Measurements from ENCODE around the gene PCBP3.

Gene PCBP3

DNA sequence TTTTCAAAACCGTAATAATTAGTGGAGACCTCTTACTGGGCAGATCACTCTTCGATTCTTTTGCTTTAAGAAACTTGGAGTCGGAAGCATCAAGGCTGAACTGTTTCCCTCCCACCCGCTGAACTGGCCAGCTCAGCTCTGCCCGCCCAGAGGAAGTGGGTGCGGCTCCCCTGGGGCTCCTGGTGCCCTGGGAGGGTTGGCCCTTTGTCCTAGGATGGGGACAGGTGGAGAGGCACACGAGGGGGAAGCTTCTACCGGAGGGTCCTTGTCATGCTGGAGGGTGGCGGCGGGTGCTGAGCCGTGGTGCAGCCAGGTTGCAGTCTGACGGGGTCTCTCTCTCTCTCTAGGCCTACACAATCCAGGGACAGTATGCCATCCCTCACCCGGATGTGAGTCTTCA is 273.7 kb downstream of the PCBP3 start:
- no peaks in the 10 kb centered on the region for H3K9me3 Mint-ChIP-seq
- H3K27me3 Mint-ChIP-seq: no peaks in the 10 kb centered on the region
- no peak overlapping the region for H3K4me3 Mint-ChIP-seq
- H3K36me3 Mint-ChIP-seq: no peaks in the 10 kb centered on the region
- H3K27ac Mint-ChIP-seq: no peak overlapping the region
- no peaks in the 10 kb centered on the region for H3K4me1 Mint-ChIP-seq
- DNase-seq (ENCODE audit: low spot score in 2 of 2) (no peak), ATAC-seq (ENCODE audit: low read depth) (no peak)

DNA sequence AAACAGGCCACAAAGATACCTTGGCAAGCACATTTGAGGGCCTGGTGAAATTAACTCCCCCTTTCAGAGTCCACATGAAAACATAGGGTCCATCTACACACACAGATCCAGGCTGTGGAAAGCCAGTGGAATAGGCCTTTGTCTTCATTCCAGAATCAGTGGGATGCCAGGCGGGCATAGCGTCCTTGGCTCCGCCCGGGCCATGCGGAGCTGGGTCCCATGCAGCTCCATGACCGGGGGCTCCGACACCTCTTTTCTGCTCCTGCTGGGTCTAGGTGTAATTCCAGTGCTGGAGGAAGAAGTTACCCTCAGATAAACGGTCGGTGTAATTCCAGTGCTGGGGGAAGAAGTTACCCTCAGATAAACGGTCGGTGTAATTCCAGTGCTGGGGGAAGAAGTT is 274.5 kb downstream of the PCBP3 start:
- H3K27me3 Mint-ChIP-seq: no peaks in the 10 kb centered on the region
- no peak for ATAC-seq (ENCODE audit: low read depth)

DNA sequence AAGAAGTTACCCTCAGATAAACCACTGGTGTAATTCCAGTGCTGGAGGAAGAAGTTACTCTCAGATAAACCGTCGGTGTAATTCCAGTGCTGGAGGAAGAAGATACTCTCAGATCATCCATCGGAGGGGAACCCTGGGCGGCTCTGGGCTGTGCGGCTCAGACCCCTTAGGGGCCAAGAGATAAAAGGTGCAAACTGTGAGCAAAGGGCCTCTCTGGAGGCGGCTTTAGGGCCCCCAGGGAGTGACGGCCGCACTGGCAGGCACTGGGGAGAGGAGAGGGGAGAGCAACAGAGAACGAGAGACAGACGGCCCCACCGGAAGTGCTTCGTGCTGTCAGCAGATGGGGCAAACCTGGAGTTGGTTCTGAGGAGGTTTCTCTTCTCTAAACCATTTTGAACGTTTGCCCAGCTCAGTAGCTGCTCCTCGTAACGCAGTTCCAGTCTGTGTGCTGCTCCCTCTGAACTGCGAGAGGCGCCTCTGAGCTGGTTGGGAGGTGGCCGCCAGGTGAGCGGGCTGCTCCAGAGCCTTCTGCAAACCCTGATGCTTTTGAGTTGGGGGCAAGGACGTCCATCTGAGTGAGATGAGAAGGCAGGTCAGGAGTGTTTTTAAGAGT is 275.4 kb downstream of the PCBP3 start:
- Mint-ChIP-seq H3K27ac (no peak overlapping the region), H3K9me3 (no peaks in the 10 kb centered on the region), H3K4me3 (no peak overlapping the region), H3K36me3 (no peaks in the 10 kb centered on the region), H3K4me1 (peaks cover 2% of the 10 kb centered on the region), H3K27me3 (no peaks in the 10 kb centered on the region)
- DNase-seq (ENCODE audit: low spot score in 2 of 2) (no peak), ATAC-seq (ENCODE audit: low read depth) (no peak)

More for the DNA sequence above, 274.5 kb downstream of the PCBP3 start:
- Mint-ChIP-seq H3K9me3 (no peaks in the 10 kb centered on the region), H3K36me3 (no peaks in the 10 kb centered on the region), H3K27ac (no peak overlapping the region), H3K4me1 (peaks cover under 1% of the 10 kb centered on the region), H3K4me3 (no peak overlapping the region)
- no peak for DNase-seq (ENCODE audit: low spot score in 2 of 2)

DNA sequence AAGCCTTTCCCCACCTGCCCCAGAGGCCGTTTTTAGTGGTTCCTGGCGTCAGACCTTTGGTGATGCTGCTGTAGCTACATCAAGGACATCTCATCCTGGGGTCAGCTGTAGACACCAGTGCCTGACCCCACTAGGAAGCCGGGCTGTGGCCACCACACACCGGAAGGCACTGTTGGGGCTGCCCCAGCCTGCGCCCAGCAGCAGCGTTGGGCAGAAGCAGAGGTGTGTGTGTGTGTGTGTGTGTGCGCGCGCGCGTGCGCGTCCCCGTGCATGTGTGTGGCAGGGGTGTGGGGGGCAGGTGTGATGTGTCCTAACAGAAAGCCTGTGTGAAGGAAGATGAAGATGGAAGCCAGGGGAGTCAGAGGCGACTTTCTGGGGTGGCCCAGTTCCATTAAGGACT is 276.1 kb downstream of the PCBP3 start:
- peaks cover 2% of the 10 kb centered on the region for H3K4me1 Mint-ChIP-seq
- ATAC-seq (ENCODE audit: low read depth) (no peak), DNase-seq (ENCODE audit: low spot score in 2 of 2) (no peak)
- no peaks in the 10 kb centered on the region for H3K9me3 Mint-ChIP-seq
- no peaks in the 10 kb centered on the region for H3K36me3 Mint-ChIP-seq
- H3K27ac Mint-ChIP-seq: no peak overlapping the region
- H3K4me3 Mint-ChIP-seq: no peak overlapping the region
- no peaks in the 10 kb centered on the region for H3K27me3 Mint-ChIP-seq

- ATAC-seq (ENCODE audit: low read depth): no peak
- DNase-seq (ENCODE audit: low spot score in 2 of 2): no peak
- Mint-ChIP-seq H3K27me3 (no peaks in the 10 kb centered on the region), H3K36me3 (no peaks in the 10 kb centered on the region), H3K9me3 (no peaks in the 10 kb centered on the region), H3K27ac (no peak overlapping the region), H3K4me1 (peaks cover 2% of the 10 kb centered on the region), H3K4me3 (no peak overlapping the region)
These were observed 277.5 kb downstream of the PCBP3 start for GRCh38 chr21:45920824-45921600.

DNA sequence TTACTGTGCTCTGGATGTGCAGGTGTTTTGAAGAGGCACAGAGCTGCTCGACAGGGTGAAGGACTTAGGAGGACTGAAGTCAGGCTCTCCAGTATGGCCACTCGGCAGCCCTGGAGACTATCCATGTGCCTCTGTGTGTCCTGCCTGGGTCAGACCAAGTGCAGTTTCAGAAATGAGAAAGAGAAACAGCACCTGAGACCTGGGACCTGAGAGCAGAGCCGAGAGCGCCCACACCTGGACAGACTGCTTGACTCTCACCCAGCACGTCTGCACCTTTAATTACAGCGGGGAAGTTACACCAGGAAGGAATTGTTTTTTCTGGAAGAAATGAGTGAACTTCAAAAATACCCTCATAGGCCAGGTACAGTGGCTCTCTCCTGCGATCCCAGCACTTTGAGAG is 278.4 kb downstream of the PCBP3 start:
- H3K27me3 Mint-ChIP-seq: no peaks in the 10 kb centered on the region
- peaks cover 2% of the 10 kb centered on the region for H3K4me1 Mint-ChIP-seq
- ATAC-seq (ENCODE audit: low read depth): no peak
- H3K36me3 Mint-ChIP-seq: no peaks in the 10 kb centered on the region
- H3K27ac Mint-ChIP-seq: no peak overlapping the region
- no peak overlapping the region for H3K4me3 Mint-ChIP-seq
- DNase-seq (ENCODE audit: low spot score in 2 of 2): no peak
- no peaks in the 10 kb centered on the region for H3K9me3 Mint-ChIP-seq

GRCh38 chr21:45922648-45923047 is 279.1 kb downstream of the PCBP3 start:
- Mint-ChIP-seq H3K27ac (no peak overlapping the region), H3K4me1 (peaks cover 2% of the 10 kb centered on the region), H3K4me3 (no peak overlapping the region), H3K36me3 (no peaks in the 10 kb centered on the region), H3K9me3 (no peaks in the 10 kb centered on the region), H3K27me3 (no peaks in the 10 kb centered on the region)
- DNase-seq (ENCODE audit: low spot score in 2 of 2) (no peak), ATAC-seq (ENCODE audit: low read depth) (no peak)

DNA sequence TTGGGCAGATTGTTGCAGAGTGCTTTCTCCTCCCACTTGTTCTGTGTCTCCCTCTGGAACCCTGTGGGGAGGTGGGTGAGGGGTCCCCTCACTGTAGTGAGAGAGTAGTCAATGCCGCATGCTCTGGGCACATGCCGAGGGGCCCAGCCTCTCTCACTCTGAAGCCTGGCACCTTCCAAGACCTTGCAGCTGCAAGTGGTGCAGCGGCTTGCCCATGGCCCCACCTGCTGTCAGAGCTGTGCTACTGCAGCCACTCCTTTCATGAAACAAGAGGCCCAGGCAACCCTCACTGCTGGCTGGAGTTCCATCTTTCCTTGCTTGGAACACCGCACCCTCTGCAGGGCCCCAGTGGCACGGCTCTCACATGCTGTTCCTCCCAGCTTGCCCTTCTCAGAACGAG is 279.6 kb downstream of the PCBP3 start:
- DNase-seq (ENCODE audit: low spot score in 2 of 2): peak; percentile 42 to 59
- Mint-ChIP-seq H3K9me3 (no peaks in the 10 kb centered on the region), H3K4me3 (no peak overlapping the region), H3K4me1 (peaks cover 2% of the 10 kb centered on the region), H3K36me3 (no peaks in the 10 kb centered on the region), H3K27ac (no peak overlapping the region), H3K27me3 (no peaks in the 10 kb centered on the region)
- peak; percentile 67 for ATAC-seq (ENCODE audit: low read depth)

GRCh38 chr21:45926281-45926680 is 282.8 kb downstream of the PCBP3 start:
- no peak for ATAC-seq (ENCODE audit: low read depth)
- Mint-ChIP-seq H3K9me3 (no peaks in the 10 kb centered on the region), H3K36me3 (no peaks in the 10 kb centered on the region), H3K27me3 (peaks cover 3% of the 10 kb centered on the region), H3K4me3 (no peak overlapping the region), H3K27ac (no peak overlapping the region), H3K4me1 (peaks cover 2% of the 10 kb centered on the region)
- no peak for DNase-seq (ENCODE audit: low spot score in 2 of 2)

- Mint-ChIP-seq H3K4me3 (no peak overlapping the region), H3K27ac (no peak overlapping the region), H3K36me3 (no peaks in the 10 kb centered on the region), H3K27me3 (peaks cover 3% of the 10 kb centered on the region), H3K4me1 (peaks cover 2% of the 10 kb centered on the region), H3K9me3 (no peaks in the 10 kb centered on the region)
- ATAC-seq (ENCODE audit: low read depth) (no peak), DNase-seq (ENCODE audit: low spot score in 2 of 2) (no peak)
These were observed 283.5 kb downstream of the PCBP3 start for GRCh38 chr21:45927032-45927431.

DNA sequence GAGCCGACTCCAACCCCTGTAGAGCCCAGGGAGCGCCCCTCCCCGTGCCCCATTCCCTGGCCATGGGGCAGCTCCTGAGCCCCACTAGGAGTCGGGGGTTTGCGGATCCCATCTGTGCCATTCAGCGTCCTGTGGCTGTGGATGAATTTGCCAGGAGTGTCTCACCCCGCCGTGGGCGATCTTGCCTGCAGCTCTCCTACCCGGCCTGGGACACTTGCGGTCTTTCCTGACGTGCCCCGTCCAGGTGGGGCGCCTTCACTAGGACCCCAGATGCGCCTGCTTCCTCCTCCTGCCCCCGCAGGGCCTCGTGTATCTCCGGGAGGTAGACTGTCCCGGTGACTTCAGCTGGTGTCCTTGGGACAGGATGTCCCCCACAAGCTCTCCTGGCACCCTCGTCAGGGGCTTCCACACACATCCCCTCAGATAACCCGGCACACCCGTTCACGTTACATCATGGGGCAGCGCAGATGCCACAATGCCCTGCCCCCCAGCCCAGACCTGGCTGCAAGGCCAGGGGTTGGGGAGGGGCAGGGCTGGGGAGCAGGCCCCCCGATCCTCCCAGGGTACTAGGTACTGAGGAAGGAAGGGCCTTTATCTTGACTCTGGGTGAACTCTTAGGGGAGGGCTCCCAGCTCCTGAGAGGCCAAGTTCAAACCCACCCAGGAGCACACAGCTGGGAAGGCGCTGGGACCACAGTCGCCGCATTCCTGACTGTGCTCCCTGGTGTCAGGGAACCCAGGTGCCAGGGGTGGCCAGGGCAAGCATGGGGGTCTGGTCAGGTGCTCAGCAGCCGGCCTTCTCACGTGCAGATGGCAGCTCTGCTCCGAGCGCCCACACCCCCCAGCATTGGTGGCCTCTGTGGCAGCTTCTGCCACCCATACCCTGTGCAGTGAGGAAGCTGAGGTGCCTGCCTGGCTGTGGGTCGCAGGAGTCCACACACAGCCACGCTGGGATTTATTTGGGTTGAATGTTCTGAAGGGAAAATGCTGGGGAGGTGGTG is 284.6 kb downstream of the PCBP3 start:
- no peak overlapping the region for H3K4me3 Mint-ChIP-seq

DNA sequence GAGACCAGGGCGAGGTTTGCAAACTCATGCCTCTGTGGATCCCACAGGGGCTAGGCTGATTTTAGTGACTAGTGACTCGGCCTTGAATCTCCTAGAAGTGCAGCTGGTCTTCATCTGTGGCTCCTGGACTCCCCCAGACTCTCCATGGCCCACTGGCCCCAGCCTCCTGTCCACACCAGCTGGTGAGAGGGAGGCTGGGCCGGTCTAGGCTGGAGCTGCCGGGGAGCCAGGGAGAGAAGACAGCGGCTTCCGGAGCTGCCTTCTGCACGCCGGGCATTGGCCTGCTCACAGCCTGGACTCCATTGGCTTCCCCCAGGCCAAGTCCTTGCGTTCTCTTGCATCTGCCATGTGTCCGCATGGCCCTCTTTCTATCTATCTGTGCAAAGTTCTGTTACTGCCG is 285.9 kb downstream of the PCBP3 start:
- Mint-ChIP-seq H3K9me3 (no peaks in the 10 kb centered on the region), H3K4me1 (no peaks in the 10 kb centered on the region), H3K27ac (no peak overlapping the region), H3K4me3 (no peak overlapping the region), H3K27me3 (peaks cover 8% of the 10 kb centered on the region), H3K36me3 (no peaks in the 10 kb centered on the region)
- ATAC-seq (ENCODE audit: low read depth) (no peak), DNase-seq (ENCODE audit: low spot score in 2 of 2) (no peak)

More for the DNA sequence above, 284.6 kb downstream of the PCBP3 start:
- DNase-seq (ENCODE audit: low spot score in 2 of 2) (no peak), ATAC-seq (ENCODE audit: low read depth) (no peak)
- Mint-ChIP-seq H3K27me3 (peaks cover 6% of the 10 kb centered on the region), H3K36me3 (no peaks in the 10 kb centered on the region), H3K4me1 (peaks cover under 1% of the 10 kb centered on the region), H3K27ac (no peak overlapping the region), H3K9me3 (no peaks in the 10 kb centered on the region)

DNA sequence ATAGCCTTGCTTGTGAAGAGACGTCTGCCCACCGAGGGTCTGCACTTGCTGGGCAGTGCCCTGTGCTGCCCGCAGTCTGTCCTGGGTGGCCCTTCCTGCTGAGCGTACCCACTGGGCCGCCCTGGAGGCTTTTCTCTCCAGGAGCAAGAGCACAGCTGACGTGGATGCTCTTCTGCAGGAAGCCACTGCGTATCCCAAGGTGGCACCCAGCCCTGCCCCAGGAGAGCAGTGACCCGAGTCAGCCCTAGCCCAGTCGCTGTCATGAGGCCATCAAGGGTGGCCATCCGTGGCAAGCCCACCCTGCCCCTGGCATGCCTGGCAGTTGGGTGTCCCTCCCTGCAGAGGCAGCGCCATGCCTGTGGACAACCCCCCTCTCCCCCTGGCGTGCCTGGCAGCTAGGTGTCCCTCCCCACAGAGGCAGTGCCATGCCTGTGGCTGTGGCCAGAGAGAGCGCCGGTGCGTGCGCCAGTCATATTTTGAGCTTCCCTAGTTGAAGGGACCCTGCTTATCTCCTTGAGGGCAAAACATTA is 286.8 kb downstream of the PCBP3 start:
- ATAC-seq (ENCODE audit: low read depth) (no peak), DNase-seq (ENCODE audit: low spot score in 2 of 2) (no peak)
- Mint-ChIP-seq H3K9me3 (no peaks in the 10 kb centered on the region), H3K36me3 (no peaks in the 10 kb centered on the region), H3K27ac (no peak overlapping the region), H3K4me3 (no peak overlapping the region), H3K27me3 (peaks cover 8% of the 10 kb centered on the region), H3K4me1 (no peaks in the 10 kb centered on the region)

- Mint-ChIP-seq H3K9me3 (no peaks in the 10 kb centered on the region), H3K36me3 (no peaks in the 10 kb centered on the region), H3K4me3 (no peak overlapping the region), H3K27ac (no peak overlapping the region), H3K27me3 (peaks cover 8% of the 10 kb centered on the region), H3K4me1 (no peaks in the 10 kb centered on the region)
- ATAC-seq (ENCODE audit: low read depth): no peak
- DNase-seq (ENCODE audit: low spot score in 2 of 2): no peak
These were observed 287.3 kb downstream of the PCBP3 start for GRCh38 chr21:45930792-45931191.

Data from memory B cell (primary cell).